ENCODE data around the gene MAPKAPK3. TPM values are rescaled to one million over a fixed set of nuclear protein-coding genes. Genes with fewer than 3 reads are reported as not detected.

Gene MAPKAPK3
- total and polyA plus RNA-seq, 2 of the 8 experiments (the other 6 are each of a cell fraction or from before 2014, with no cell fraction given): 65.4 to 99.8 TPM

DNA sequence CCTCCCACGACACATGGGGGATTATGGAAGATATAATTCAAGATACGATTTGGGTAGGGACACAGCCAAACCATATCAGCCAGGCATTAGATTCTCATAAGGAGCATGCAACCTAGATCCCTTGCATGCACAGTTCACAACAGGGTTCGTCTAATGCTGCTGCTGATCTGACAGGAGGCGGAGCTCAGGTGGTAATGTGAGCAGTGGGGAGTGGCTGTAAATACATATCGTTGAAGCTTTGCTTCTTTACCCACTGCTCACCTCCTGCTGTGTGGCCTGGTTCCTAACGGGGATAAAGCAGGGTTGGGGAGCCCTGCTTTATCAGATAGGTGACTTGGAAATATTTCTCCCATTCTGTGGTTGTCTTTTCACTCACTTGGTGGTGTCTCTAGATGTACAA is 72.6 kb downstream of the MAPKAPK3 start (continued):
- TF ChIP-seq, protein P1, sequence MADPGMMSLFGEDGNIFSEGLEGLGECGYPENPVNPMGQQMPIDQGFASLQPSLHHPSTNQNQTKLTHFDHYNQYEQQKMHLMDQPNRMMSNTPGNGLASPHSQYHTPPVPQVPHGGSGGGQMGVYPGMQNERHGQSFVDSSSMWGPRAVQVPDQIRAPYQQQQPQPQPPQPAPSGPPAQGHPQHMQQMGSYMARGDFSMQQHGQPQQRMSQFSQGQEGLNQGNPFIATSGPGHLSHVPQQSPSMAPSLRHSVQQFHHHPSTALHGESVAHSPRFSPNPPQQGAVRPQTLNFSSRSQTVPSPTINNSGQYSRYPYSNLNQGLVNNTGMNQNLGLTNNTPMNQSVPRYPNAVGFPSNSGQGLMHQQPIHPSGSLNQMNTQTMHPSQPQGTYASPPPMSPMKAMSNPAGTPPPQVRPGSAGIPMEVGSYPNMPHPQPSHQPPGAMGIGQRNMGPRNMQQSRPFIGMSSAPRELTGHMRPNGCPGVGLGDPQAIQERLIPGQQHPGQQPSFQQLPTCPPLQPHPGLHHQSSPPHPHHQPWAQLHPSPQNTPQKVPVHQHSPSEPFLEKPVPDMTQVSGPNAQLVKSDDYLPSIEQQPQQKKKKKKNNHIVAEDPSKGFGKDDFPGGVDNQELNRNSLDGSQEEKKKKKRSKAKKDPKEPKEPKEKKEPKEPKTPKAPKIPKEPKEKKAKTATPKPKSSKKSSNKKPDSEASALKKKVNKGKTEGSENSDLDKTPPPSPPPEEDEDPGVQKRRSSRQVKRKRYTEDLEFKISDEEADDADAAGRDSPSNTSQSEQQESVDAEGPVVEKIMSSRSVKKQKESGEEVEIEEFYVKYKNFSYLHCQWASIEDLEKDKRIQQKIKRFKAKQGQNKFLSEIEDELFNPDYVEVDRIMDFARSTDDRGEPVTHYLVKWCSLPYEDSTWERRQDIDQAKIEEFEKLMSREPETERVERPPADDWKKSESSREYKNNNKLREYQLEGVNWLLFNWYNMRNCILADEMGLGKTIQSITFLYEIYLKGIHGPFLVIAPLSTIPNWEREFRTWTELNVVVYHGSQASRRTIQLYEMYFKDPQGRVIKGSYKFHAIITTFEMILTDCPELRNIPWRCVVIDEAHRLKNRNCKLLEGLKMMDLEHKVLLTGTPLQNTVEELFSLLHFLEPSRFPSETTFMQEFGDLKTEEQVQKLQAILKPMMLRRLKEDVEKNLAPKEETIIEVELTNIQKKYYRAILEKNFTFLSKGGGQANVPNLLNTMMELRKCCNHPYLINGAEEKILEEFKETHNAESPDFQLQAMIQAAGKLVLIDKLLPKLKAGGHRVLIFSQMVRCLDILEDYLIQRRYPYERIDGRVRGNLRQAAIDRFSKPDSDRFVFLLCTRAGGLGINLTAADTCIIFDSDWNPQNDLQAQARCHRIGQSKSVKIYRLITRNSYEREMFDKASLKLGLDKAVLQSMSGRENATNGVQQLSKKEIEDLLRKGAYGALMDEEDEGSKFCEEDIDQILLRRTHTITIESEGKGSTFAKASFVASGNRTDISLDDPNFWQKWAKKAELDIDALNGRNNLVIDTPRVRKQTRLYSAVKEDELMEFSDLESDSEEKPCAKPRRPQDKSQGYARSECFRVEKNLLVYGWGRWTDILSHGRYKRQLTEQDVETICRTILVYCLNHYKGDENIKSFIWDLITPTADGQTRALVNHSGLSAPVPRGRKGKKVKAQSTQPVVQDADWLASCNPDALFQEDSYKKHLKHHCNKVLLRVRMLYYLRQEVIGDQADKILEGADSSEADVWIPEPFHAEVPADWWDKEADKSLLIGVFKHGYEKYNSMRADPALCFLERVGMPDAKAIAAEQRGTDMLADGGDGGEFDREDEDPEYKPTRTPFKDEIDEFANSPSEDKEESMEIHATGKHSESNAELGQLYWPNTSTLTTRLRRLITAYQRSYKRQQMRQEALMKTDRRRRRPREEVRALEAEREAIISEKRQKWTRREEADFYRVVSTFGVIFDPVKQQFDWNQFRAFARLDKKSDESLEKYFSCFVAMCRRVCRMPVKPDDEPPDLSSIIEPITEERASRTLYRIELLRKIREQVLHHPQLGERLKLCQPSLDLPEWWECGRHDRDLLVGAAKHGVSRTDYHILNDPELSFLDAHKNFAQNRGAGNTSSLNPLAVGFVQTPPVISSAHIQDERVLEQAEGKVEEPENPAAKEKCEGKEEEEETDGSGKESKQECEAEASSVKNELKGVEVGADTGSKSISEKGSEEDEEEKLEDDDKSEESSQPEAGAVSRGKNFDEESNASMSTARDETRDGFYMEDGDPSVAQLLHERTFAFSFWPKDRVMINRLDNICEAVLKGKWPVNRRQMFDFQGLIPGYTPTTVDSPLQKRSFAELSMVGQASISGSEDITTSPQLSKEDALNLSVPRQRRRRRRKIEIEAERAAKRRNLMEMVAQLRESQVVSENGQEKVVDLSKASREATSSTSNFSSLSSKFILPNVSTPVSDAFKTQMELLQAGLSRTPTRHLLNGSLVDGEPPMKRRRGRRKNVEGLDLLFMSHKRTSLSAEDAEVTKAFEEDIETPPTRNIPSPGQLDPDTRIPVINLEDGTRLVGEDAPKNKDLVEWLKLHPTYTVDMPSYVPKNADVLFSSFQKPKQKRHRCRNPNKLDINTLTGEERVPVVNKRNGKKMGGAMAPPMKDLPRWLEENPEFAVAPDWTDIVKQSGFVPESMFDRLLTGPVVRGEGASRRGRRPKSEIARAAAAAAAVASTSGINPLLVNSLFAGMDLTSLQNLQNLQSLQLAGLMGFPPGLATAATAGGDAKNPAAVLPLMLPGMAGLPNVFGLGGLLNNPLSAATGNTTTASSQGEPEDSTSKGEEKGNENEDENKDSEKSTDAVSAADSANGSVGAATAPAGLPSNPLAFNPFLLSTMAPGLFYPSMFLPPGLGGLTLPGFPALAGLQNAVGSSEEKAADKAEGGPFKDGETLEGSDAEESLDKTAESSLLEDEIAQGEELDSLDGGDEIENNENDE (IDR thresholded peaks at IDR 0.05; ENCODE audit: insufficient replicate concordance, low read length): no peak
- no peak for TF ChIP-seq RAD21 (IDR thresholded peaks at IDR 0.05 in 1 of 2, conservative IDR thresholded peaks at IDR 0.05 in 1 of 2; ENCODE audit: low read depth in 2 of 2, low read length in 2 of 2)
